ENCODE results near the gene DNAJB13. TPM values are rescaled to one million over a fixed set of nuclear protein-coding genes. Genes with fewer than 3 reads are reported as not detected.

Gene DNAJB13
- total RNA-seq, 1 experiment from 2014 or later = not detected

- no peak overlapping the region for H4K91ac ChIP-seq (ENCODE audit: insufficient read length, low read depth, low read length)
- H3K4me1 ChIP-seq (ENCODE audit: insufficient read depth, low read length) = no peaks in the 10 kb centered on the region
- H4K8ac ChIP-seq (replicated peaks; ENCODE audit: insufficient read length, low read depth, low read length) = no peak overlapping the region
- no peak overlapping the region for H2BK20ac ChIP-seq (ENCODE audit: low read depth, low read length, poor library complexity, severe bottlenecking)
- H3K79me1 ChIP-seq (ENCODE audit: insufficient read depth, low read depth, low read length, poor library complexity, severe bottlenecking) = no peaks in the 10 kb centered on the region
- no peak overlapping the region for H2BK5ac ChIP-seq (ENCODE audit: insufficient read length, low read length)
- no peak overlapping the region for H4K5ac ChIP-seq (ENCODE audit: insufficient read length, low read depth, low read length)
- H3K14ac ChIP-seq (ENCODE audit: insufficient read depth, low read length) = no peak overlapping the region
- no peak overlapping the region for H3T11ph ChIP-seq (ENCODE audit: low read length)
- H3K36me3 Mint-ChIP-seq (ENCODE audit: insufficient read depth in 1 of 3, low read depth in 3 of 3) = peaks cover 15 to 20% (median 16%) of the 10 kb centered on the region in 3 experiments
- no peaks in the 10 kb centered on the region for H3K79me2 ChIP-seq (ENCODE audit: insufficient read depth, low read length)
- no peak overlapping the region for H3K9ac ChIP-seq (ENCODE audit: extremely low read depth, insufficient read length, low read length)
- H3K18ac ChIP-seq (ENCODE audit: insufficient read length, low read depth, low read length) = no peak overlapping the region
- H3K9me3 ChIP-seq (ENCODE audit: control insufficient read depth, low read depth, low read length) = no peaks in the 10 kb centered on the region
- H2BK12ac ChIP-seq (ENCODE audit: insufficient read length, low read depth, low read length) = no peak overlapping the region
- no CpG with 5 or more reads among the region's 9 CpGs for WGBS (ENCODE audit: extremely low coverage, insufficient read length, low lambda C conversion rate)
- peaks cover 3% of the 10 kb centered on the region; the same call in 1 of the 2 replicates for H3K27me3 Mint-ChIP-seq (ENCODE audit: low read depth)
- H3K9me3 Mint-ChIP-seq = peaks cover 31 to 33% of the 10 kb centered on the region in 2 experiments
- H3K4me2 ChIP-seq (ENCODE audit: insufficient read depth, insufficient read length, low read length) = no peak overlapping the region
- no peaks in the 10 kb centered on the region for H3K23me2 ChIP-seq (ENCODE audit: insufficient read length, low read depth, low read length, poor library complexity, severe bottlenecking)
- TF ChIP-seq CTCF (conservative IDR thresholded peaks at IDR 0.05) = no peak
- DNase-seq = no peak
- no peaks in the 10 kb centered on the region for H4K20me1 ChIP-seq (ENCODE audit: control insufficient read depth, insufficient read depth, insufficient read length)
- H3K4ac ChIP-seq (ENCODE audit: low read depth, low read length) = no peak overlapping the region
- H3K4me3 Mint-ChIP-seq = no peak overlapping the region
- H3K4me1 Mint-ChIP-seq = no peaks in the 10 kb centered on the region
- H2AK5ac ChIP-seq (ENCODE audit: insufficient read length, low read length) = no peak overlapping the region
- H2AFZ ChIP-seq (ENCODE audit: low read length) = no peak overlapping the region
- no peak overlapping the region for H2BK120ac ChIP-seq (ENCODE audit: low read depth, low read length, poor library complexity, severe bottlenecking)
- H3K56ac ChIP-seq (ENCODE audit: insufficient read length, low read depth, low read length) = no peak overlapping the region
- H3K23ac ChIP-seq (ENCODE audit: insufficient read length, low read depth, low read length) = no peak overlapping the region
- no peak overlapping the region for H3K27ac ChIP-seq (ENCODE audit: insufficient read length, low read depth, low read length)
- H3K27ac Mint-ChIP-seq = no peak overlapping the region
- H3K27me3 ChIP-seq (ENCODE audit: insufficient read depth, low read length) = no peaks in the 10 kb centered on the region
- H2BK15ac ChIP-seq (ENCODE audit: low read depth, low read length) = no peak overlapping the region
Measured at GRCh38 chr11:73940801-73941570, 9.8 kb upstream of the DNAJB13 start.

Measured in H9 (cell line).